ENCODE results near the gene OBI1.

OBI1 gene

GRCh38 chr13:78569029-78569428, 89.9 kb downstream of the OBI1 start:
- no peak for TF ChIP-seq CTCF (IDR thresholded peaks at IDR 0.05; ENCODE audit: low read depth, low read length)
- no peaks in the 10 kb centered on the region for H3K36me3 ChIP-seq

GRCh38 chr13:78566631-78567030, 92.3 kb downstream of the OBI1 start:
- Histone ChIP-seq H3K36me3 (no peaks in the 10 kb centered on the region), H3K27ac (no peak overlapping the region), H3K27me3 (ENCODE audit: insufficient read depth, low read depth, severe bottlenecking) (no peaks in the 10 kb centered on the region), H3K4me3 (ENCODE audit: low read depth, low read length) (no peak overlapping the region), H3K9me3 (ENCODE audit: severe bottlenecking) (no peaks in the 10 kb centered on the region)
- no peak for DNase-seq
- no peak for TF ChIP-seq CTCF (IDR thresholded peaks at IDR 0.05; ENCODE audit: low read depth, low read length)

More at GRCh38 chr13:78569029-78569428, 89.9 kb downstream of the OBI1 start:
- Histone ChIP-seq H3K4me3 (ENCODE audit: low read depth, low read length) (no peak overlapping the region), H3K9me3 (ENCODE audit: severe bottlenecking) (no peaks in the 10 kb centered on the region), H3K27ac (no peak overlapping the region), H3K27me3 (ENCODE audit: insufficient read depth, low read depth, severe bottlenecking) (no peaks in the 10 kb centered on the region)
- no peak for DNase-seq
